Hepatic stellate cell (primary cell): ENCODE data around the gene DOK6.
"Not testable (repeated sequence)": the region's sequence is repeated elsewhere in the genome, so short reads cannot be mapped to it uniquely, and the experiment has no call there.

Experiments used
- DNase-seq: peaks from one replicate; pipeline ENCODE4 v3.0.0; 2011; ENCODE audit warnings: low spot score

Gene DOK6

DNA sequence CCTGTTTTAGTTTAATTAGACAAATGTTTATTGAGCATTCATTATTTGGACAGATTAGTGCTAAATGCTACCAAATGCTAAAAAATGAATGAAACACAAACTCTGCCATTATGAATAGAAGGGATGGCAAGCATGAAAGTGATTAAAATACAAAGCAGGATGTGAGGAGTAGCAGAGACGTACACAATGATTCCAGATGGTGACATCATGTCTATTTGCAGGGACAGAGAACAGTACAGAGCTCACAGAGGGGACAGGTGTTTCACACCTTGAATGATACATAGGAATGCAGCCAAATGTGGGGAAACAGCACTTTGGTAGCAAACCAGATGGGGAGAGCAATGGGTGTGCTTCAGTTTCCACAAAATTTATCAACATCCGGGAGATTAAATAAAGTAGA, 470.7 kb downstream of the DOK6 start:
- DNase-seq, result no peak

DNA sequence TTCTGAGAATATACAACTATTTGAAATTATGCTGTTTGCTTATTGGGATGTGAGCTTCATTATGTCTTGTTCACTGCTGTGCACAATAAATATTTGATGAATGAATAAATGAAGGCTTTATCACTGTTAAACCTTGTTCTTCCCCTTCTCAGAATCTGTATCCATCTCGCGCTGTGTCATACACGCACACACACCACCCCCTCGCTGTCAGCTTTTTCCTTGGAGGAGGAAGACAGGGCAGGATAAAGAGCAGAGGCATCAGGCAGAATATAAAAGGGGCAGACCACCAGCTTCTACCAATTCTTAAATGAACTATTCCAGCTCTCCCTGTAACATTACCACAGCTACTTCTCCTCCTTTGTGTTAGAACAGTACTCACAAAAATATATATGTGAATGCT, 472.0 kb downstream of the DOK6 start:
- no peak for DNase-seq

DNA sequence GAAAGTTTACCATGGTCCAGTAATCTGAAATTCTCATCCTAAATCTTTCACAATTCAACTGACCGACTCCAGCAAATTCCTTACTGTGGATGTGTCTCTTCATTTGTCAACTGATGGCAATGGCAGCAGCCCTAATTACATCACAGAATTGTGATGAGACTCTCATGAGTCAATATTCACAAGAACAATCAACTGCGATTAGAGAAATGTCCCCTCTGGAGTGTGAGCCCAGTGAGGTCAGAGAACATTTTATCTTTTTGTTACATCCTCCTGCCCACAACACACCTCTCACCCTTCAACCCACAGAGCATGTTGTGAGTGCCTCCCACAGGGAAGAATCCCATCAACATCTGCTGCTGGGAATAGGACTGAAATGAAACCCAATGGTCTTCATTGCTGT, 473.4 kb downstream of the DOK6 start:
- no peak for DNase-seq

GRCh38 chr18:69876490-69876889, 475.8 kb downstream of the DOK6 start:
- DNase-seq, result no peak

- DNase-seq, result no peak
Observed at GRCh38 chr18:69878213-69878933, 477.7 kb downstream of the DOK6 start.

DNA sequence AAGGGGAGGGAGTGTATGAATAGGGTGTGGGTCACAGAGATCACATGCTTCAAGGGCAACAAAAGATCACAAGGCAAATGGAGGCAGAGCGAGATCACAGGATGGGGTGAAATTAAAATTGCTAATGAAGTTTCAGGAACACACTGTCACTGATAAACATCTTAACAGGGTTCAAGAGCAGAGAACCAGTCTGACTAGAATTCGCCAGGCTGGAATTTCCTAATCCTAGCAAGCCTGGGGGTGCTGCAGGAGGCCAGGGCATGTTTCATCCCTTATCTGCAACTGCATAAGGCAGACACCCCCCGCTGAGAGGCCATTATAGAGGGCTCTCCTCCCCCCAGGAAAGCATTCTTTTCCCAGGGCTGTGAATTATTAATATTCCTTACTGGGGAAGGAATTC, 478.4 kb downstream of the DOK6 start:
- DNase-seq, result not testable (repeated sequence)

DNA sequence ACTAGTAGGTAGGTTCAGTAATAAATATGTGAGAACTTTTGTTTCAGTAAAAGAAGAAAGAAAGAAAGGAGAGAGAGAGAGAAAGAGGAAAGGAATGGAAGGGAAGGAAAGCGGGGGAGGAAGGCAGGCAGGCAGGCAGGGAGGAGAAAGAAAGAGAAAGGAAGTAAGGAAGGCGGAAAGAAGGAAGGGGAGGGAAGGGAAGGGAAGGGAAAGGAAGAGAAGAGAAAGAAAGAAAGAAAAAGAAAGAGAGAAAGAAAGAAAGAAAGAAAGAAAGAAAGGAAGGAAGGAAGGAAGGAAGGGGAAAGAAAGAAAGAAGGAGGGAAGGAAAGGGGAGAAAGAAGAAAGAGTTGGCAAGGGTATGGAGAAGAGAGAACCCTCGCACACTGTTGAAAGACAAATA, 479.4 kb downstream of the DOK6 start:
- DNase-seq, result no peak

GRCh38 chr18:69882965-69883668, 482.4 kb downstream of the DOK6 start:
- no peak for DNase-seq

GRCh38 chr18:69883781-69884180, 483.1 kb downstream of the DOK6 start:
- no peak for DNase-seq

DNA sequence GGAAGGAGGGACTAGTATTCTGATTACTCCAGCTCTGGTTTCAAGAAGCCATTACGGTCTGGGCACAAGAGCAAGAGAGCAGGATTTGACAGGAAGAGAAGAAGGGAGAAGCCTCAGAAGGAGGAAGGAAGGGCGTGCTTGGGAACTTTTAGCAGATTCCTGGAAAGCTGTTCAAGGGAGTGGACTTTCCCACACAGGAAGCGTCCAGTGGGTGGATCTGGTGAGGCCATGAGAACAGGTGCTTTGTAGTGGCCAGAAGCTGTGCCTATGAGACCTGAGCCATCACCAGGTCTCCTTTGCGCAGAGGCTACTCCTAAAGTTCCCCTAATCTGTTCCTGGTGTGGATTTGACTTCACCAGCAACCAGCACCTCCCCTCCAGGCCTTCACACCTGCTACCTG, 484.7 kb downstream of the DOK6 start:
- no peak for DNase-seq

DNA sequence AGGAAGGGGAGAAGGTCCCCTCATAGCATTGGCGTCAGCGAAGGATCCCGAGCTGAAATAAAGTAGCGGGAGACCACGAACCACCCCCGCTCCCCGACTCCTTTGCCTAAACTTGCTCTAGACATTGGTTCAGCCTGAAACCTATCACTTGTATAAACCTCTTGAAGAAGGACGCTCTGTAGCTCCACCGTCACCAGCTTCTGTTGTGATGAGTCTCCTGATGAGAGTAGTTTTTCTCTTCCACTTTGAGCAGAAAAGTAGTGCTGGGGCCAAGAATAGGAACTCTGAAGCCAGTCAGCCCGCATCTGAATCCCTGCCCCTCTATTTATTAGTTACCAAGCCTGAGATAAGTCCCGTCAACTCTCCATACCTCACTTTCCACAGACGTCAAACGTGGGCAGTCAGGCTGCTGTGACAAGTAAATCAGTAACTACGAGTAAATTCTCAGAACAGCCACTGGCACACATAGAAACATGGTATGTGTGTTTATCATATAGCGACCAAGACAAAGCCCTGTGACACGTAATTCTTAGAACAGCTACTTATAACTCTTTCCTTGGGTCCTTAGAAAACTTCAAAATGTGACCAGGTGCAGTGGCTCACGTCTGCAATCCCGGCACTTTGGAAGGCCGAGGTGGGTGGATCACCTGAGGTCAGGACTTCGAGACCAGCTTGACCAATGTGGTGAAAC, 485.3 kb downstream of the DOK6 start:
- DNase-seq, result no peak

GRCh38 chr18:69887256-69887655, 486.6 kb downstream of the DOK6 start:
- no peak for DNase-seq

DNA sequence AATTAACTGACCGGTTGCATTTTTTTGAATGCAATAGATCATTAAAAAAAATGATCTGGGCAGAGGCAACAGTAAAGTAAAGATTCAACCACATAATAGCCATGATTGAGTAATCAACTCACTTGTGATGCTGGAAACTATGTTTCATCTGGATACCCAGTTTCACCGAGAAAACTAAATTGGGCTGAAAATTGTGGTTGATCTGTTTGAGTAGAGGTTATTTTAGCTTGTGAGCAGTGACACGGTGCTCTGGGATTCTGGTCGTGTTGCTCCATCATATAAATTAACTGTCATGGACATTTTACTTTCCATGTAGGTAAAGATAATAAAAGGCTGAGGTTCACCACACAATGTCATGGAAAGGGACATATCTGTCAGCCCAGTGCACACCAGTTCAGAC, 488.3 kb downstream of the DOK6 start:
- DNase-seq, result no peak

- no peak for DNase-seq
Observed at GRCh38 chr18:69890558-69890957, 489.9 kb downstream of the DOK6 start.

DNA sequence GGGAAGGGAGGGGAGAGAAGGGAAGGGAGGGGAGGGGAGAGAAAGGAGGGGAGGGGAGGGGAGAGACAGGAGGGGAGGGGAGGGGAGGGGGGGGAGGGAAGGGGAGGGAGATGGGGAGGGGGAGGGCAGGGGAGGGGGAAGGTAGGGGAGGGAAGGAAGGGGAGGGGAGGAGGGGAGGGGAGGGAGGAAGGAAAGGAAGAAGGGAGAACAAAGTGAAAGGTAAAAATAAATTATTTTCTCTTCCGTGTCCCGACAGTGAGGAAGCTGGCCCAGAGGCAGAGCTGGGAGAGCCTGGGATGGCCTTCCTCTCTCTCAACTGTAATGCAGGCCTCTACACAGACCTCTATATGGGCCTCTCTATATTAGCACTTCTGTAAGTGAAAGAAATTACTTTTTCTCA, 493.8 kb downstream of the DOK6 start:
- DNase-seq, result no peak

GRCh38 chr18:69895066-69896047, 494.7 kb downstream of the DOK6 start:
- no peak for DNase-seq

DNA sequence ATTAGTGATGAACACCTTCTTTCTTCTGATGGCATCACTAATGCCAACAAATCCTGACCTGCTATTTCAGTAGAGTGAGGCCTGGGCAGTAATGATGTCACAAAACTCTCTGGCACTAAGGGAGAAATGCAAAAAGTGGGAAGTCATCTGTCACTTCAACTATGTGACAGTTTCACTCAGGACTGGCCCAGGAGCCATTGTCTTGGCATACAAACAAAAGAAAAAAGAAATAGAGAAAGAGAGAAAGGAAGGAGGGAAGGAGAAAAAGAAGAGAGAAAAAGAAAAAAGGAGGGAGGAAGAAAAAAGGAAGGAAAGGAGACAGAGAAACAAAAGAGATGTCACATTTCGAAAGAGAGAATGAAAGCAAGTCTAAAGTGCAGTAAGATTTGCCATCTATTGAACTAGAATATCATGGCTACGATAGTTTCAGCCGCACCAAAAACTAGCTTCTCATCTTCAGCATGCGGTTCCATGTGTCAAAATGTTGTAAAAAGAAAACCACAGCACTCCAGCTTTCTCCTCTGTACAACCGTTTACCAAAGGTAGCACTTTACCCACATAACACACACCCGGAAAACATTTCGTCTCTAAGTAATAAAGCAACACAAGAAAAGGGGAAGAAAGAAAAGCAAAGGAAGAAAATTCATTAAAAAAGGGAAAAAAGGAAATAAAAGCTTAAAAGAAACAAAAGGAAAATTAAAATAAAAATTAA, 496.9 kb downstream of the DOK6 start:
- DNase-seq, result no peak

DNA sequence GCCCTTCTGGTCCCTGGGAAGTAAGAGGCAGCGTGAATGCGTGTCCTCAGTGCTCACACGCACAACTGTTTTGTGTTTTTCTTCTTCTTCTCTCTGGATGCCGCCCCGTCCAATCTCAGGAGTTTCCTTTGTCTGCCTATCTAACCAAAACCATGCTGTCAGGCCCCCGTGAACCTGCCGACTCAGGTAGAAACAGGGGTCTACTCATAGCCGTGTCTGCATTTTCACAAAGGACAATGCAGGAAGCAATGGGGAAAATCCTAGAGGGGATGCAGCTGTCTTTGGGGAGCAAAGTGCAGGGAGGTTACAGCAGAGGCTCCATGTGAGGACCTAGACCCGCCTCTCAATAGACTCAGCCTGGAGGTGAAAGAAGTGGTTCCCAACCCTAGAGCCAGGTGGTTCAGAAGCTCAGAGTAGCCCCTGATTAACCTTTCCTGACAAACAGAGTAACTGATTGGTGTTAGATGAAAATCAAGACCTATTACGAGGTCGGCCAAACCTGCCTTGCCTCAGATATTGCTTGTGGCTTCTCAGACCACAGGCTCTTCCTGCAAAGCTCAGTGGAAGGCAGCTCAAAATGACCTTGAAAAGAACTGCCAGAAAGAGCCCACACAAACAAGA, 497.7 kb downstream of the DOK6 start:
- no peak for DNase-seq
